HL-60/S4 treated with retinoic acid at 250 ng/mL for 4 days and 3 days (cell line): ENCODE data around the gene KCNAB3.

Experiments used
- in situ Hi-C: fragments of 300-500 bp; cut with MboI; formaldehyde crosslinking; loops from 2 replicates; pipeline ENCODE4 v1.7.0; 2022; ENCODE audit warnings: low sequenced_read_pairs

KCNAB3 gene

DNA sequence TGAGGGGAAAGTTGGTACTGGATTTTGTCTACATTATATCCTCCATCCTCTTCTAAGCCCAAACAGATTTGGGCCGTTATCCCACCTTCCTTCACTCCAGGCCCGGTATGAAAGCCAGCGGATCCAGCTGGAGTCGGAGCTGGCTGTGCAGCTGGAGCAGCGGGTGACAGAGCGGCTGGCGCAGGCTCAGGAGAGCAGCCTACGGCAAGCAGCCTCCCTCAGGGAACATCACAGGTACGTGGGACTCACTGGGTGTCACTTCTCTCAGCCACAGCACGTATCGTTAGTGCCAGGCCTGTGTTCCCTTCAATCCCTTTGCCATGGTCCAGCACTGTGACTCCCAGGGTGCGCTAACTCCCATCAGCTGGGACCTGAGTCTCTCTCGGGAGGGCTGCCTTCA is 13.6 kb upstream of the KCNAB3 start:
- in situ Hi-C loops: no loop called here

DNA sequence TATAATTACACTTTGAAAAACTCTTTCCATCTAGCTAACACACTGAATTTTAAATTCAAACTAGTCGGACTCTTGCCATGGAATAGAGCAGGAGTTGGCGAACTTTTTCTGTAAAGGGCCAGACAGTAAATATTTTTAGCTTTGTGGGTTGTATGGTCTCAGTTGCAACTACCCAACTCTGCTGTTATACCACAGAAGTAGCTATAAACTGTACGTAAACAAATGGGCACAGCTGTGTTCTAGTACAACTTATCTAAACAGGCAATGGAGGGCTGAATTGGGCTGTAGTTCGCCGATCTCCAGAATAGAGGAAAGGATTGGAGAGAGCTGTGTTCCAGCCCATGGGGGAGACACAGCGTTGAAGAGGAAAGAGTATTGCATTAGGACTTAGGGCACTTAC is 11.1 kb upstream of the KCNAB3 start:
- in situ Hi-C loops: no loop called here

DNA sequence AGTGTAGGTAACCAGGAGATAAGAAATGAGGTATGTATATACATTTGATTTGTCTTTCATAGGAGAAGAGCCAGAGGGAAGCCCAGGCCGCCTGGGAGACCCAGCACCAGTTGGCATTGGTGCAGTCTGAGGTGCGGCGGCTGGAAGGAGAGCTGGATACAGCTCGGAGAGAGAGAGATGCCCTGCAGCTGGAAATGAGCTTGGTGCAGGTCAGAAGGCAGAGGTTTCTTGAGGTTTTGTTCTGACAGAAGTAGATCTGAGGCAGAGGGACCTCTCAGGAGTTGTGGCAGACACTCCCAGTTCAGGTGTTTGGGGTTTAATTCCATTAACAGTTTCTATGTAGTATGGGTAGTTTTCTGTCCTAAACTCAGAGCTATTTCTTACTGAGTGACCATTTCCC is 10.4 kb upstream of the KCNAB3 start:
- in situ Hi-C loops: no loop called here

DNA sequence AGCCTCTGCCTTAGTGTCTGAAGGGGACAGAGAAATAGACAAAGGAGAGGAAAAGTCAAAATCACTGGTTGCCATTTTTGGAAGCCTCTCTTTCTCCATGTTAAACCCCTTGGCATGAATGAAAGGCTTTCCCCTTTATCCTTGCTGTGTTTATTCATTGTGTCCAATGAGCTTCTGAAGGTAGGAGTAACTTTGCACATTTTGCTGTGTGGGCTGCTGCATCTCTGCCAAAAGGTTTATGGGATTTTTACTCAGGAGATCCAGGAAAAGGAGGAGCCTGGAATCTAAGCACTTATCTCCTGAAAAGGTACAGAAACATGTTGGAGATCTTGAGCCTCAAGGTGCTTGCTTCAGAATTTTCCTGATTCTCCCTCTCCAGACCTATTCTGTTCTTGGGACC is 6.2 kb upstream of the KCNAB3 start:
- in situ Hi-C loops: no loop called here

DNA sequence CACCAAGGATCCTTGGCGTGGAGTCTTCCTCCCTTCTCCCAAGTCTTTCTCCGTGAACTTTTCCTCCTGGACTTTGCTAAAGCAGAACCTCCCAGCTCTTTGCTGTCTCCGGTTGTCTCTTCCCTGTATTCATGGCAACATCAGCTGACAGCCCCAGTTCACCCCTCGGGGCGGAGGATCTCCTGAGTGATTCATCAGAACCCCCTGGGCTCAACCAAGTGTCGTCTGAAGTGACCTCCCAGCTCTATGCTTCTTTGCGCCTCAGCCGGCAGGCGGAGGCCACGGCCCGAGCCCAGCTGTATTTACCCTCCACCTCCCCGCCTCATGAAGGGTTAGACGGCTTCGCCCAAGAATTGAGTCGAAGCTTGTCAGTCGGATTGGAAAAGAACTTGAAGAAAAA is 3.3 kb upstream of the KCNAB3 start:
- in situ Hi-C loops: no loop called here

DNA sequence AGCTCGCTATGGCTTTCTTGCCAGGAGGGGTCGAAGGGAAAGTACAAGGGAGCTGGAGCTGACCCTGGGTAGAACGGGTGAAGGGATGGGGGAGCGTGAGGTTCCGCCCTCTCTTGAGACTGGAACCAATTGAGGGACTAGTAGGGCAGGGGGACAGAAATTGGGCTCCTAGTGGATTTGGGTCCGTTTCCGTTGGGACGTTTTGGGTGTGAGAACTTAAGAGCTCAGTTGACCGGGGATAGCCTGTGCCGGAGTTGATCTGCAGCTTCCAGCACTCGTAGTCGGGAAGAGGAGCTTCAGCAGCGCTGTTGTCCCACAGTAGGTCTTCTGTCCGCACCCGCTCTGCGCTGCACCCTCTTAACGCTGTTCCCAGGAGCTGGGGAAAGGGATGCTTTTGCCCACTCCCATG is 2.8 kb upstream of the KCNAB3 start:
- in situ Hi-C loops: no loop called here

DNA sequence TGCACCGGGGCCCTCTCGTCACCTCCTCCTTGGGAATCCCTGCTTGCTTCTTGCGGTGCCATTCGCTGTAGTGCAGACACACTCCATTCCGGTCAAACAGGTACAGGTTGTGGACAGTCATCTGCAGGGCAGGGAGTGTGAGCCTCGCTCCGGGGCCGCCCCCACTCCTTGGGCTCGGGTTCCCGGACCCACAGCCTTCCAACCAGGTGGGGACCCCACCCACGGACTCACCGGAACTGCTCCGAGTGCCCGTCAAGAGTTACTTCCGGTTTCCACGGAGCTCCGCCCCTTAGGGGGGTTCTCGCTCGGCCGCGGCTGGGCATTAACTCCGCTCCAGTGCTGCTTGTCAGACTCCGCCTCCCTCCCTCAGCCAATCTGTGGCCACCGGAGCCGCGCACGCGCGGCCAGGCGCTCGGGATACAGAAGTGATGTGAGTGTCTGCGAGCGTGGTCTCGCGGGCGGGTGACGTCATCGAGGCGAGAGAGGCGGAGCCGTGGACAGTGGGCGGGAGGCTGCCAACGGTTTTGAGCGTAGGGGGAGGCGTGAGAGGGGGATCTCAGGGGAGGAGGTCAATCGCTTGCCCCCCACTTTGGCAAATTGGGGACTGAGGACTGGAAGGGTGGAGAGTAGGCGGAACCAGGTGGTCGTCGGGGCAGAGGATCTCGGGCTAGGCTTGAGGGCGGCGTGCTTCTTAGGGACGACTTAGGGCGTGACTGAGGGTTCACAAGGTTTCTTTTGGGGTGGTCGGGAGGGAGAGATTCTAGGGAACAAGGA is 2.2 kb upstream of the KCNAB3 start, which contains the start of the genes CNTROB and TRAPPC1:
CNTROB (plus strand) TSS at position 498 of the 774 bp plus-strand sequence. CDS start 874 bp downstream, outside the sequence.
TRAPPC1 (minus strand) TSS at position 238 of the 774 bp plus-strand sequence; CDS start at position 121, 117 bp downstream.
- in situ Hi-C loops: no loop called here

DNA sequence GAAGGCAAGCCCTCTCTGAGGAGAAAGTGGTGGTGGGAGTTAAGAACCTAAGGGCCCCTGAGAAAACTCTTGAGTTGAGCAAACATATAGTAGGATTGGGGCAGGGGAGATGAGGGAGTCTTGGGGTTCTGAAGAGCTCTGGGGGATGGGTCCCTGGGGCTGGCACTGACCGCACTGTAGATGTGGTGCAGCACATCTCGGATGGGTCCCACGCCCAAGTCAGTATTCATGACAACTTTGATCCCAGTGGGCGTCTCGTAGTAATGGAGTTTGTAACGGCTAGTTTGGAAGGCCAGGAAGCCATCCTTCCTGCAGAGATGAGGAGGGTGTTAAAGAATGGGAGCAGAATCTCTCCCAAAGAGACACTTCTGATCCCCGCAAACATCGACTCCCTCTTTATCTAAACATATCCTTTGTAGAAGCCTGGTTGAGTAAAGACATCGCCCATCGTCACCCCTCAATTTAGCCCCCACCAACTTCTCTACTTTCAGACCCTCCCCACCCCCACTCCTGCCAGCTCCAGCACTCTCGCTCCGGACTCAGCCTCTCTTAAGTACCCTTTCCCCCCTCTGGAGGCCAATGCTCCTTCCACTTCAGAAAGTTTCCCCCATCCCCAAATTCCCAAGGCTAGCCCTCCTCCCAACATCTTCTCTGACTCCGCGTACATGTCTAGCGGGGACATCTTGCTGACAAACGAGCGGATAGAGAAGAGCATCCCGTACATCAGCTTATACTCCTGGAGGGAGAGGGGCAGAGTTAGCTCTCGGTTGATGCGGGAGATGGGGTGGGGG is 1.4 kb upstream of the KCNAB3 start:
- in situ Hi-C loops: no loop called here

DNA sequence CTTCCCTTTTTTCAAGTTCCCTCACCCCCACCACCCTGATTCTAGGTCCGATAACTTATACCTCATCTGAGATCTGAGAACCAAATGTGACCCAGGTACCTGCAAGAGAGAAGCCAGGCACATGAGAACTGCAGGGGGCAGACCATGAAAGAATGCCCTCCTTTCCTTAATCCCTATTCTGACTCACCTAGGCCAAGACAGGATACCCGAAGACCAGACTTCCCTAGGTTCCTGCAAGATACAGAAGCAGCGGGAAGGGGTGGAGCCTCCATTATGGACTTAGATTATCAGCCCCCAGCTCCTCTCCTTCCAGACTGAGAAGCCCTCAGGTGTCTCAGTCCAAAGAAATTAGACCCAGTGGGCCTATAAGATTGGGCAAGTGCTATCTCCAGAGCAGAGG is 2.1 kb downstream of the KCNAB3 start:
- in situ Hi-C loops: no loop called here

DNA sequence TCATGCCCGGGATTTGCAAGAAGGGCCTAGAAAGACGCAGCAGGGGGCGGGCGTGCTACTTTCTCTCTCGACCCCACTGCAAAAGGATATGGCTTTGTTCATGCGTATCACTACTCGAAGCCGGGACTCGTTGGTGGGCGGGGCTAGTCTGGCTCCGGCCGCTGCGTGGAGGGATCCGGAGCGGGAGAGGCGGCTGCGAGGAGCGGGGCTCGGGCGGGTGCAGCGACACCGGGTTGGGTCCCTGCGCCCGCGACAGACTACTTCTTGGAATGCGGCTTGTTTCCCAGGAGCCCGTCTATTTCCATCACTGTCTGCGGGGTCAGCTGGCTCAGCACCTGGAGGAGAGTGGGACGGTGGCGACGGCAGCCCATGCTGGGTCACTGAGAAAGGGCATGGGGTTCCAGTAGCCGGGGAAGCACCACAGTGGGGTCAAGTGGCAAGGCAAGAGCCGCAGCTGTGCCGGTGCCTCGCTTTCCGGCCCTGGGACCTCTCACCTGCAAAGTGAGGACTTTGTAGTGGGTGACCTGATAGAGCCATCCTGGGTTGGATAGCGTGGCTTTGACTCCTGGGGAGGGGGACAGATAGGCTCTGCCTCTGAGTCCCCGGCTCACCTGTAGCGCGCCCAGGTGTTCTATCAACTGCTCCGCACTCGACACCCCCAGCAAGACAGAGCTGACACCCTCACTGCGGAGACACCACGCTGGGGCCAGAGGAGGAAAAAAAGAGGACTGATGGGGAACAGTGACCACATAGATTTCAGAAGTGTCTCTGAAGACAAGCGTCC is 6.6 kb downstream of the KCNAB3 start:
- in situ Hi-C loops: no loop called here

DNA sequence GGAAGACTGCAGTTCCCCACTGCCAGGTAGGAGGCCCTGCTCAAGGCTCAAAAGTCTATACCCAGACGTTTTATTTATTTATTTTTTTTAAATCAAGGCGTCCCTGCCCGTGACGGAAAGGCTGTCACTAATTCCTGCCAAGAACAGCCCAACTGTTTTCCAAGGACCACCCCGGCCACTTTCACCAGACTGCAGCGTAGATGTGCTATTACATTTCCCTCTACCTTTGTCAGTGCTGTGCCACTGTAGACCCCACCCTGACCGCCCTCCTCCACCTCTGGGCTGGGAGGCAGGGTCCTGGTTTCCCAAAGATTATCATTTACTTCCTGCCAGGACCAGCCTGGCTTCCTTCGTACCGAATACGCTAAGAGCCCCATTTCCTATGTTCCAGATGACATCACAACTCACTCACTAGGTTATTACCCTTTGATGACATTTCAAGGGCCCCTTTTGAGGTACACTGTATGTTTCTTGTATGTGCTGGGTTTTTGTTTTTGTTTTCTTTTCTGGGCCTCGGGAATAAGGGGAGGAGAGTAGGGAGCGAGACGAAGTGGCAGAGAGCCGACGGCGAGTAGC is 7.3 kb downstream of the KCNAB3 start:
- in situ Hi-C loops: no loop called here

DNA sequence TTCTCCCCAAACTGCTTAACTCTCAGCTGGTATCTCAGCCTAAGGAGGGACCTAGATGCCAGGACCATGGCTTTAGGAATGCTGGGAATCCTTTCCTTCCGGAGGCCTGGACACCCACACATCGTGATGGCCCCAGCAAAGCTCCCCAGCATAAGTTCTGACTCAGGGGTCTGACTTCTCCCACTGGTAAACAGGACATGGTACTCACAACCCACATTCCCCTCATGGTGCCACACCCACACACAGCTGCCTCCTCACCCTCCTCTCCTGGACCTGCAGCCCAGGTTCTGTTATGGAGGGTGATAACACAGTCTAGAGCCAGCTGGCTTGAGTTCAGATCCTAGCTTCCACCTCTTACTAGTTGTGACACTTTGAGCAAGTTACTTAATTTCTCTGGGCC is 12.8 kb downstream of the KCNAB3 start:
- in situ Hi-C loops: loop anchor here (10.0 kb wide), 1 partner anchor 128 kb away; no protein-coding TSS in a partner anchor

DNA sequence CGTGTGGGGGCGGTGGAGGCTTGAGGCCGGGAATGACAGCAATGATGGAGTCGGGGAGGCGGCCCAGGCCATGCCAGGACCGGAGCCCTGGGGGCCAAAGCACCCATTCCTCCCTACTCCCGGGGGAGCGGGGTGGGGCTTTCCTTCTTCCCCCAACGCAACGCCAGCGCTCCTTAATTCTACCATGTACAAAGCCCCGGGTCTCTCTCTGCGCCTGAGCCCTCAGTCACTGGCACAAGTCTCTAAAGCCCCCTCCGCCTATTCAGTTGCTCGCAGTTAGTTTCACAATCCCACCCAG is 13.3 kb downstream of the KCNAB3 start:
- in situ Hi-C loops: loop anchor here (10.0 kb wide), 1 partner anchor 128 kb away; no protein-coding TSS in a partner anchor

DNA sequence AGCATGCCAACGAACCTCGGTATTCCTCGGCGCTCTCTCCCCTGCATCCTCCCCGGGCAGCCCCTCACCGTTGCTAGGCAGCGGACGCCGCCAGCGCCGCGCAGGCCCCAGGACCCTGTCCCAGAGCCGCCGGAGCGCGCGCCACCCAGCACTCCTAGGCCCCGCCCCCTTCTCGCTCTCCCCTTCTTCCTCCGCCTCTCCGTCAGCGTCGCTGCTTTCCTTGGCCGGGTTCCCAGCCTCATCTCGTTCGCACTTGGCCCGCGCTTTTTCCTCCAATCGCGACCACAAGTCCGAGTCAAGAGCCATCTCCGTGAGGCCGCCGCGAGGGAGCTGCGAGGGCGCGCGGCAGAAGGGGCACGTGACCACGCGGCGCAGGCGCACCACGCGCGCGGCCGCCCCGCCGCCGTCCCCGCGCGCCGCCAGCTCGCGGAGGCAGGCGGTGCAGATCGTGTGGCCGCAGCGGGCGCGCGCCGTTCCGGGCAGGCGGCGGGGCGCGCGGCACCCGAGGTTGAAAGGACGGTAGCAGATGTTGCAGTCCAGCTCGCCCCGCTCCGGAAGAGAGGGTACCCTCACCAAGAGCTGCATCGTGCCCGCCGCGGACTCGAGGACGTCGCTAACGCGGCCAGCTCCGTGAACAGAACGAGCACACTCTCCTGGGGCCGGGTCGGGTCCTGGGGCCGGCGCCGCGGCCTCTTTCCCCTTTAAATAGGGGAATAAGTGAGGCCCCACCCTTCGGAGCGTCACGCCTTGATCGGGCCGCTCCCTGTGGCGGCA is 13.9 kb downstream of the KCNAB3 start, which contains the start of gene RNF227:
RNF227 (minus strand) TSS at position 679 of the 774 bp plus-strand sequence; CDS start at position 585, 94 bp downstream.
- in situ Hi-C loops: loop anchor here (10.0 kb wide), 1 partner anchor 129 kb away; no protein-coding TSS in a partner anchor

DNA sequence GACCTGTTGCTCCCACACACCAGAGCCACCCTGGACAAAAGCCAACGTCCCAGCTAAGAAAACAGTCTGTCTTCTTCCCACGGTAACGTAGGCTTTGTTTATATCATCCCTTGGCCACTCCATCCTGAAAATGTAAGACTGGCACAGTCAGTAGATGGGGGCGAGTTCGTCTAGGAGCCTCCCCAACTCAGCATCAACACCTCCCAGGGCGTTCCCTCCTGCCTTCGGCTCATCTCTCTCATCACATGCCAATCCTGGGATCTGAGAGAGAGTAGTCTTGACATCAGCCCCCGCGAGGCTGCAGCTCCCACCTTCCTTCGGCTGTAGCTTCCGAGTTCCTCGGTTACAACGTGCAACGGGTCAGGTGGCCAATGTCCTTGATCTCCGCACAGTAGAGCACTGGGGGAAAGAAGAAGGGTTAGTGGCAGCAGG is 14.5 kb downstream of the KCNAB3 start:
- in situ Hi-C loops: loop anchor here (10.0 kb wide), 1 partner anchor 130 kb away; no protein-coding TSS in a partner anchor

DNA sequence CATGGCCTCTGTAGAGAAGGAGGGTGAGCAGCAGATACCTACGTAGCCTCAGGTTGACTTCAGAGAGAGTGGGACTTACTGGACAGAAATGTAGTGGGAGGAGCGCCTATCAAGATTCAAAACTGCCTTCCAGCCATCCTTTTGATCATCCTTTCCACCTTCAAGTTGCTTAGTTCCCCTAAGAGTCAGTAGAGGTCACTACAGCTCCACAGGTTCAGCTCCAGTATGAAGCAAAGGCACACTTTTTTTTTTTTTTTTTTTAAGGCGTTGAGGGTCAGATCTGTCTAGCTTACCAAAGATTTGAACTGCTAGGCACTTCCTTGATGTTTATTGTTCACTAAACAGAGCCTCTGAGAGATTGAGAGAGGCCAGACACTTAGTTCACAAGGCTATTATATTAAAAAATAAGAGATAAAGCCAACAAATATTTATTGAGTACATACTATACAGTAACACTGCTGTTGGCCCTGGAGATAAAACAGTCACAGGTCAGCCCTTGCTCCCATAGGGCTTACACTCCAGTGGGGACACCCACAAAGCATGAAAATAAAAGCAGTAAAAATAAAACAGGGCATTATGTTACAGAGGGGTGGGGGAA is 16.6 kb downstream of the KCNAB3 start:
- in situ Hi-C loops: loop anchor here (10.0 kb wide), 1 partner anchor 132 kb away; no protein-coding TSS in a partner anchor

DNA sequence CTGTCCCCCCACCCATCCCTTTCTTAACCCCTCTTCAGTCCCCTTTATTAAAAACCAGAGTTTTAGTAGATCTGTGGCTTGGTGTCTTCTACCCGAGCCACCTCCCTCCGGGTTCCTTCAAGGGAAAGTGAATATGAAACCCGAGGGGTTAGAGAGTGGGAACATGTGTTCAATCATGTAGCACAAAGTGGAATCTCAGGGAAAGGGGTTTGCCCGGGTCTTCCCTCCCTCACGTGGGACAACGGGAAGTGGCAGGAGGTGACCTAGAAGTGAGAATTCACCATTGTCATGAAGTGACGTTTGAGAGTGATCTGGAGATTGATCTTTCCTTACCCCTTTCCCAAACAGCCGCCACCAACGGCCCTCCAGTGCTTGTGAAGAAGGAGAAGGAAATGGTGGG is 18.5 kb downstream of the KCNAB3 start:
- in situ Hi-C loops: loop anchor here (10.0 kb wide), 1 partner anchor 134 kb away; no protein-coding TSS in a partner anchor

DNA sequence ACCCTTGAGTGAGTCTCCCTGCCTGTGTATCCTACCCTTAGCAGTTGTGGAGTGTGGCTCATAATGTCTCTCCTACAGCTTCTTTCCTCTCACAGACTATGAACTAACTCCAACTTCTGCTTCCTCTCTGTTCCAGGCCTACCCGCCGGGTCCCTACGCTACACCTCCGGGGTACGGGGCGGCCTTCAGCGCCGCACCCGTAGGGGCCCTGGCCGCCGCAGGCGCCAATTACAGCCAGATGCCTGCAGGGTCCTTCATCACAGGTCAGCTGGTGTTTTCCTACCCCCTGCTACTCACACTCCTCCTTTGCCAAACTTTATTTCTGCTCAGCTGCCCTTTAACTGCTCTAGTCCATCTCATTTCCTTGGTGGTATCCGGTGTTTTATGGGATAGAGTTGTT is 18.9 kb downstream of the KCNAB3 start:
- in situ Hi-C loops: loop anchor here (10.0 kb wide), 1 partner anchor 134 kb away; no protein-coding TSS in a partner anchor

DNA sequence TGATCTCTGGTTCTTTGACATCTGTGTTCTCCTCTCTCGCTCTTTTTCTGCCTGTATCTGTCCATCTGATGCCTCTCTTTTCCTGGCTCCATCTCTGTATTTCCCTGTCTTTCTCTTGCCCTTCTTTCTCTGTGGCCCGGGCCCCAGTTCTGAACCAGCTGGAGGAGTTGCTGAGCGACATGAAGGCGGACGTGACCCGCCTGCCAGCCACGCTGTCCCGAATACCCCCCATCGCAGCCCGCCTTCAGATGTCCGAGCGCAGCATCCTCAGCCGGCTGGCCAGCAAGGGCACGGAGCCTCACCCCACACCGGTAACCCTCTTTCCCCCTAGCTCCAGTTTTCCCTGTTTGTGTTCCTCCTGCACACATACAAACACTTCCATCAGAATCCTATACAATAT is 19.4 kb downstream of the KCNAB3 start:
- in situ Hi-C loops: loop anchor here (10.0 kb wide), 1 partner anchor 135 kb away; no protein-coding TSS in a partner anchor
